Measurements from ENCODE around the gene DRAM1. TPM values are rescaled to one million over a fixed set of nuclear protein-coding genes. Genes with fewer than 3 reads are reported as not detected.
"Not testable (repeated sequence)": the region's sequence is repeated elsewhere in the genome, so short reads cannot be mapped to it uniquely, and the experiment has no call there.

The DRAM1 gene
- total RNA-seq, 1 donor from 2014 or later, result 17.4 TPM

GRCh38 chr12:101847325-101847724 lies 30.1 kb upstream of the DRAM1 start:
- H3K4me1 Mint-ChIP-seq, result no peaks in the 10 kb centered on the region
- H3K9me3 Mint-ChIP-seq, result no peaks in the 10 kb centered on the region
- H3K4me3 Mint-ChIP-seq, result no peak overlapping the region
- H3K36me3 Mint-ChIP-seq, result no peaks in the 10 kb centered on the region
- H3K27ac Mint-ChIP-seq, result no peak overlapping the region
- DNase-seq (ENCODE audit: low spot score in 2 of 2, unreplicated experiment in 2 of 2), result no peak
- H3K27me3 Mint-ChIP-seq (ENCODE audit: low read depth), result no peaks in the 10 kb centered on the region
- TF ChIP-seq CTCF (IDR thresholded peaks at IDR 0.05; ENCODE audit: unreplicated experiment), result no peak

- no peak overlapping the region for H3K4me3 Mint-ChIP-seq
- DNase-seq (ENCODE audit: low spot score in 2 of 2, unreplicated experiment in 2 of 2), result no peak
- no peak for TF ChIP-seq CTCF (IDR thresholded peaks at IDR 0.05; ENCODE audit: unreplicated experiment)
- peaks cover 9% of the 10 kb centered on the region for H3K4me1 Mint-ChIP-seq
- no peaks in the 10 kb centered on the region for H3K9me3 Mint-ChIP-seq
- no peak overlapping the region for H3K27ac Mint-ChIP-seq
- H3K36me3 Mint-ChIP-seq, result no peaks in the 10 kb centered on the region
- H3K27me3 Mint-ChIP-seq (ENCODE audit: low read depth), result no peaks in the 10 kb centered on the region
These were observed 27.2 kb upstream of the DRAM1 start for GRCh38 chr12:101850199-101850598.

- no peaks in the 10 kb centered on the region for H3K36me3 Mint-ChIP-seq
- H3K4me3 Mint-ChIP-seq, result no peak overlapping the region
- H3K27ac Mint-ChIP-seq, result no peak overlapping the region
- TF ChIP-seq CTCF (IDR thresholded peaks at IDR 0.05; ENCODE audit: unreplicated experiment), result no peak
- peaks cover 21% of the 10 kb centered on the region for H3K4me1 Mint-ChIP-seq
- H3K9me3 Mint-ChIP-seq, result no peaks in the 10 kb centered on the region
- no peak for DNase-seq (ENCODE audit: low spot score in 2 of 2, unreplicated experiment in 2 of 2)
- no peaks in the 10 kb centered on the region for H3K27me3 Mint-ChIP-seq (ENCODE audit: low read depth)
These were observed 24.4 kb upstream of the DRAM1 start for GRCh38 chr12:101852998-101853397.

GRCh38 chr12:101854747-101855146 lies 22.6 kb upstream of the DRAM1 start:
- H3K27me3 Mint-ChIP-seq (ENCODE audit: low read depth), result no peaks in the 10 kb centered on the region
- H3K27ac Mint-ChIP-seq, result peak overlapping the region; percentile 98
- H3K4me3 Mint-ChIP-seq, result no peak overlapping the region
- H3K9me3 Mint-ChIP-seq, result no peaks in the 10 kb centered on the region
- no peak for DNase-seq (ENCODE audit: low spot score in 2 of 2, unreplicated experiment in 2 of 2)
- no peak for TF ChIP-seq CTCF (IDR thresholded peaks at IDR 0.05; ENCODE audit: unreplicated experiment)
- no peaks in the 10 kb centered on the region for H3K36me3 Mint-ChIP-seq
- peaks cover 29% of the 10 kb centered on the region for H3K4me1 Mint-ChIP-seq

- Mint-ChIP-seq H3K9me3 (no peaks in the 10 kb centered on the region), H3K27me3 (ENCODE audit: low read depth) (no peaks in the 10 kb centered on the region), H3K4me1 (peaks cover 35% of the 10 kb centered on the region), H3K4me3 (no peak overlapping the region), H3K27ac (peak overlapping the region; percentile 98), H3K36me3 (no peaks in the 10 kb centered on the region)
- peak; percentile 33 to 50 for DNase-seq (ENCODE audit: low spot score in 2 of 2, unreplicated experiment in 2 of 2)
- no peak for TF ChIP-seq CTCF (IDR thresholded peaks at IDR 0.05; ENCODE audit: unreplicated experiment)
These were observed 22.0 kb upstream of the DRAM1 start for GRCh38 chr12:101855364-101855884.

DNA sequence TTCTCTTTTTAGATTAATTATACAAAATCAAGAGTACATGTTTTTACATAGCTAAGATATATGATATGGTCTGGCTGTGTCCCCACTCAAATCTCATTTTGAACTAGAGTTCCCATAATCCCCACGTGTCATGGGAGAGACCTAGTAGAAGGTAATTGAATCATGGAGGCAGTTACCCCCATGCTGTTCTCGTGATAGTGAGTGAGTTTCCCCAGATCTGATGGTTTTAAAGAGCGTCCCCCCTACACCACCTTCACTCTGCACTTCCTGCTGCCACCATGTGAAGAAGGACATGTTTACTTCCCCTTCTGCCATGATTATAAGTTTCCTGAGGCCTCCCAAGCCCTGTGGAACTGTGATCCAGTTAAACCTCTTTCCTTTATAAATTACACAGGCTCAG lies 21.4 kb upstream of the DRAM1 start:
- Mint-ChIP-seq H3K27ac (peak overlapping the region; percentile 98), H3K4me3 (no peak overlapping the region), H3K9me3 (no peaks in the 10 kb centered on the region), H3K36me3 (no peaks in the 10 kb centered on the region), H3K27me3 (ENCODE audit: low read depth) (no peaks in the 10 kb centered on the region), H3K4me1 (peaks cover 35% of the 10 kb centered on the region)
- TF ChIP-seq CTCF (IDR thresholded peaks at IDR 0.05; ENCODE audit: unreplicated experiment), result no peak
- no peak for DNase-seq (ENCODE audit: low spot score in 2 of 2, unreplicated experiment in 2 of 2)

GRCh38 chr12:101856614-101857013 lies 20.8 kb upstream of the DRAM1 start:
- H3K27ac Mint-ChIP-seq; DNase-seq (ENCODE audit: low spot score in 2 of 2, unreplicated experiment in 2 of 2); H3K36me3 Mint-ChIP-seq; H3K9me3 Mint-ChIP-seq; H3K4me3 Mint-ChIP-seq; H3K27me3 Mint-ChIP-seq (ENCODE audit: low read depth): not testable (repeated sequence)
- H3K4me1 Mint-ChIP-seq, result peaks cover 35% of the 10 kb centered on the region
